Muscle of arm (tissue), 14 donors: ENCODE results near the gene TMEM267. TPM values are rescaled to one million over a fixed set of nuclear protein-coding genes. Genes with fewer than 3 reads are reported as not detected.
"Not testable (repeated sequence)": the region's sequence is repeated elsewhere in the genome, so short reads cannot be mapped to it uniquely, and the experiment has no call there.

Experiments used
- DNase-seq: peaks from one replicate; pipeline ENCODE4 v3.0.0-alpha.2; 2013
- long read RNA-seq, 11 donors: transcript quantifications; one replicate each; lab custom pipeline, GENCODE V29; 2026
- polyA plus RNA-seq, 12 donors: library from polyadenylated mRNA; unstranded; fragments of 120-200 nt; gene quantifications; one replicate each; pipeline ENCODE4 v1.2.1, GENCODE V29; 2013; ENCODE audit not compliant: insufficient read length in 12 of 12

Gene TMEM267, protein sequence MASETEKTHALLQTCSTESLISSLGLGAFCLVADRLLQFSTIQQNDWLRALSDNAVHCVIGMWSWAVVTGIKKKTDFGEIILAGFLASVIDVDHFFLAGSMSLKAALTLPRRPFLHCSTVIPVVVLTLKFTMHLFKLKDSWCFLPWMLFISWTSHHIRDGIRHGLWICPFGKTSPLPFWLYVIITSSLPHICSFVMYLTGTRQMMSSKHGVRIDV
- polyA plus RNA-seq: 10 to 100 TPM in 5 of 12 donors, 1 to 10 TPM in 6, not detected in 1; 6.6 to 14.5 (median 9.6) TPM
- long read RNA-seq, donor 1, partial matches to known transcripts: 0 of 4 reads
- long read RNA-seq, donor 1, other reads (novel, unspliced or antisense): 0 of 4 reads
- long read RNA-seq, donor 2, transcript TMEM267-201 (3 exons, 2,338 nt): major isoform, 7 of 7 reads
- long read RNA-seq, donor 2, partial matches to known transcripts: 0 of 7 reads
- long read RNA-seq, donor 2, other reads (novel, unspliced or antisense): 0 of 7 reads
- long read RNA-seq, donor 3: 0 reads
- long read RNA-seq, donor 4, partial matches to known transcripts: 0 of 2 reads
- long read RNA-seq, donor 4, other reads (novel, unspliced or antisense): 0 of 2 reads
- long read RNA-seq, donor 5, transcript TMEM267-201 (3 exons, 2,338 nt): major isoform, 10 of 10 reads
- long read RNA-seq, donor 5, partial matches to known transcripts: 0 of 10 reads
- long read RNA-seq, donor 5, other reads (novel, unspliced or antisense): 0 of 10 reads
- long read RNA-seq, donor 6, partial matches to known transcripts: 0 of 2 reads
- long read RNA-seq, donor 6, other reads (novel, unspliced or antisense): 0 of 2 reads
- long read RNA-seq, donor 7: 0 reads
- long read RNA-seq, donor 8, partial matches to known transcripts: 0 of 3 reads
- long read RNA-seq, donor 8, other reads (novel, unspliced or antisense): 0 of 3 reads
- long read RNA-seq, donor 9, partial matches to known transcripts: 0 of 1 reads
- long read RNA-seq, donor 9, other reads (novel, unspliced or antisense): 0 of 1 reads
- long read RNA-seq, donor 10, partial matches to known transcripts: 0 of 3 reads
- long read RNA-seq, donor 10, other reads (novel, unspliced or antisense): 0 of 3 reads
- long read RNA-seq, donor 11, transcript TMEM267-201 (3 exons, 2,338 nt): major isoform, 10 of 11 reads
- long read RNA-seq, donor 11, partial matches to known transcripts: 0 of 11 reads
- long read RNA-seq, donor 11, other reads (novel, unspliced or antisense): 0 of 11 reads

DNA sequence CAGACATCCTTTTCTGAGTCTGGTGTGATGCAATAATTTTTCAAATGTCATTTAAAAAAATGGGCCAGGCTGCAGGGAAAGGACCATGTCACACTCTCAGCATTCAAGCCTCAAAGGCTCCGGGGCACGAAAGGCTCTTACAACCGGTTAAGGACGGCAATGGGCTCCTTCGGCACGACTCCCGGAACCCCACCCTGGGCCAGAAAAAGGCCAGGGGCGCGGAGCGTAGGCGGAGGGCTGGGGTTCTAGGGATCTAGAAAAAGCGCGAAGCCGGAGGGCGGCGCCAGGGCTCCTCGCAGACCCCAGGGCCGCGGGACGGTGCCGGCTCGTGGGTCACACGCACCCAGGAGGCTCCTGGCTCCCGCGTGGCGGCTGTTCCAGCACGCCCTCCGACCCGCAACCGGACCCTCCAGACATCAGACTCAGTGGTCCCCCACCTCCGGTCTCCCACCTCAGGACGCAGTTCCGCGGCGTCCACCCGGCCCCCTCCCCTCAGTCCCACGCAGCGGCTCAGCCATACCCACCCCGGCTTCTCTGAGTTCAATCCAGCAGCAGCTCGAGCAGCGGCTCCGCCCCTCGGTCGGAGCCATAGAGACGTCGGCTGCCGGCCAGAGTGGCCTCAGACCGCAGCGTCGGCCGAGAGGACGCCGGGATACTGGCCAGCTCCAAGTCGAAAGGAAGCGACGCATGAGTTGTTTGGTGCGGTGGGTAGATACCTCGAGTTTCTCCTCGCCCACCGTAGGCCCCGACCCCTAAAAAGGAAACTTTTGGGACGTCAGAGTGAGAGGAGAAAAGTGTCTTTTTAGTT is at the start of gene TMEM267:
TMEM267 (minus strand) TSS at position 568 of the 808 bp plus-strand sequence. CDS start 29,896 bp downstream, outside the sequence.
- peak; percentile 97 for DNase-seq

DNA sequence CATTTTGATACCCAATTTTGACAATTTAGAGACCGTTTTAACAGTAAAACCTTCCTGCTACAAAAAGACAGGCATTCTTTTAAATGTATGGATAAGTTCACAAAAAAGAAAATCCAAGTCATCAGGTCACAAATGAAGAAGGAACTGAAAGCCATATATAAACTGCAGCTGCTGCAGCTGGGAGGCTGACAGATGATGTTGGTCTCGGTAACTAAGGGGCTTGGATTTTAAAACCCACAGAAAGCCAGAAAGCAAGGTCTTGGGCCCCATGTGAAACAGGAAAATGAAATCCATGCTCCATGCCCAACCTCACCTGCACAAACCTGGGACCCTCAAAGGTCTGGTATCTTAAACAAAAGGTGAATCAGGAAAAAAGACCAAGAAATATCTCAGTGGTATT is 47.0 kb upstream of the TMEM267 start:
- DNase-seq: no peak

DNA sequence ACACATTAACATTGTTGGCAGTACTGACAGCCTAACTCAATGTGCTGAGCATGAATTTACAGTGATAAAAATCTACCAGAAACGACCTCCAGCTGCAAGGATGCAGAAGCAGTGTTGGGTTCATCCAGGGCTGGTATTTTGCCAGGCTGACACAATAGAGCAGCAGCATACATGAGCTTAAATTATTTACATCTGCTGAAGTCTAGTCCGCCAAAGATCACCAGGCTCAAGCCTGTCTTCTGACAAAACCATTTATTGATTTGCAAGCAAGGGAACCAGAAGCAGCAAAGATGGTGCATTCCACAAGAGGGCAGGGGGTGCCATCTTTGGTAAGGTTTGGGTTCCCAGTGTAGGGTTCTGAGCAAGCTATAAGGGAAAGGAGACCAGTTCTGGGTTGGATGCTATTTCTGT is 40.0 kb upstream of the TMEM267 start:
- peak; percentile 20 for DNase-seq

DNA sequence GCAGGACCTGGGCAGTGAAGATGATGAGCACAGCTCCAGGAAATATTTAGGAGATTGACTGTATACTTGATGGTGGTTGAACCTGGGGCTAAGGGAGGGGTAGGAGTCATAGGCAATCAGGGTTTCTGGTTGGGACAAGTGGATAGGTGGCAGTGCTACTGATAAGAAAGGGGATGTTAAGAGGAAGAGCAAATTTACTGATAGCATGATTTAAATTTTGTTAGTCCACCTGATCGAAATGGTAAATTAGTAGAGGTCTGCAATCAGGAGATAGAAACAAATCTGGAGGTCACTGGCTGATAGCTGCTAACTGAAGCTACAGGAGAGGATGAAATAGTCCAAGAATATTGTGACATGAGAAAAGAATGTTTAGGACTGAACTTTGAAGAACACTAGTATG is 37.0 kb upstream of the TMEM267 start:
- no peak for DNase-seq

DNA sequence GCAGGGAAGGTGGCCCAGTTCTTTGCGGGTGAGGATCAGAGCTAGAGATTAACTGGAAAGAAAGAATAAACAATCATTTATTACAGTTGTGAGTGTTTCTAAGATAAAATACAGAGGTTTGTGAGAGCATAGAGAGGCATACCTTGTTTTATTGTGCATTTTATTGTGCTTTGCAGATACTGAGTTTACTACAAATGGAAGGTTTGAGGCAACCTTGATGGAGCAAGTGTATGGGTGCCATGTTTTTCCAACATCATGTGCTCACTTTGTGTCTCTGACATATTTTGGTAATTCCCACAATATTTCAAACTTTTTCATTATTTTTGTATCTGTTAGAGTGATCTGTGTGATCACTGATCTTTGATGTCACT is 32.0 kb upstream of the TMEM267 start:
- no peak for DNase-seq

DNA sequence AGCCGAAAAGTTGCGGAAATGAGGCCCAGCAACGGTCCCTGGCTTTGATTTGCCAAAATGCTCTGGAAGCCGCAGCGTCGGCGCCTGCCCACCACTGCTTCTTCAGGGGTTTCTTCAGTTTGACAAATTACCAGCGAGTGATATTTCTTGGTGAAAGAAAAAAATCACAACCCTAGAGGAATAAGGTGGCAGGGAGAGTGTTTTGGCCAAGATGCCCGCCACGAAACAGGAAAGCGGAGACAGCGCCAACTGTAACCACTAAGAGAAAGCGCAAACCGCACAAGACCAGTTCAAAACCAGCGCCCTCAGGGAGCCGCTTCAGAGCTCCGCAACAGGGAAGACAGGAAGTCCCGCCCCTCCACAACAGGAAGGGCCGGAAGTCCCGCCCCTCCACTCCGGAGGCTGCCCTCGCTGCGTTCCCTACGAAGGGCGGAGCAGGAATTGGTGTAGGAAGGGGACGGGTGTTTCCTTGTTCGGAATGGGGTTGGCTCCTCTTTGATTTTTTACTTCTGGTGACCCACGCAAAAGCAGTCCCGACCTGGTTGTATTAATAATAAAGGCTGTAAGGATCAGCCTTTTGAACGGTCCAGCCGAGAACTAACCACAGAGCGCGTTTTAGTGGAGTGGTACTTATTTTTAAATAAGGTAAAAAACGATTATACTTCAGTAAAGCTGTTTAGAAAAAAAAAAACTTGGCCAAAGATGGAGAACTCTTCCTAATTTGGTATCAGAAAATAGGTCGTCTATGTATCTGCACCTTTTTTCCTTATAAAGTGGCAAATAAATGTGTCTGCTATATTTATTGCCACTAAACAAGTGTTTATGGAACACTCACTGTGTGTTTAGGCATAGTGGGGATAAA is 31.4 kb upstream of the TMEM267 start, which contains the start of gene C5orf34:
C5orf34 (minus strand) TSS at position 333 of the 862 bp plus-strand sequence. CDS start 5,809 bp downstream, outside the sequence.
- peak; percentile 97 for DNase-seq

DNA sequence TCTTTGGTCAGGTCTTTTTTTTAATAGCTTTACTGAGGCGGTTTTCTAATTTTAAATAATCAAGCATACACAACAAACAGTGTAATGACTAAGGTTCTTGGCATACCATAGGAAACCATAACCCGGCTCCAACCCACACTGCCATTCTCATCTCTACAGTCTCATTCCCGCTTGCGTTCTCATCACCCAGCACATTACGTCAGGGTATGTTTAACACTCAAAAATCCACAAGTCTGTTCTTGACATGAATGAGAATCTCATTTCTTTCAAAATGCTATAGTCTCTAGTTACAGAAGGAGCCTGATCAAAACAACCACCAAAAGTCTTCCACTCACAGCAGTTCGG is 30.8 kb upstream of the TMEM267 start:
- DNase-seq: no peak

DNA sequence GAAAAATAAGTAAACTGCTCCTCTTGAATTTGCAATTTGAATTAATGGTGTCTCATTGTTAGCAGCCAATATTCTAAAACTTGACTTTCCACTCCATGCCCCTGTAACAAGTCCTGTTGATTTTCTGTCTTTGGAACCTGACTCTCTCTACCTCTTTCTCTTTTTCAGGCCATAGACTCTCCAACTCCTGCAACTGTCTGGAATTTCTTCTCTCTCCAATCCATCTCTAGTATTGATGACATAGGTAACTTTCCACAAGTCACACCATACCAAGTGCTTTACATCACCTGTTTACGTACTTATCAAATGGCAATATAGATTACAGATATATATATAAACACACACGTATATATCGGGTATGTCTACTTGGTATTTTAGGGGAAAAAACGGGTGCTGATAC is 30.4 kb upstream of the TMEM267 start:
- no peak for DNase-seq

DNA sequence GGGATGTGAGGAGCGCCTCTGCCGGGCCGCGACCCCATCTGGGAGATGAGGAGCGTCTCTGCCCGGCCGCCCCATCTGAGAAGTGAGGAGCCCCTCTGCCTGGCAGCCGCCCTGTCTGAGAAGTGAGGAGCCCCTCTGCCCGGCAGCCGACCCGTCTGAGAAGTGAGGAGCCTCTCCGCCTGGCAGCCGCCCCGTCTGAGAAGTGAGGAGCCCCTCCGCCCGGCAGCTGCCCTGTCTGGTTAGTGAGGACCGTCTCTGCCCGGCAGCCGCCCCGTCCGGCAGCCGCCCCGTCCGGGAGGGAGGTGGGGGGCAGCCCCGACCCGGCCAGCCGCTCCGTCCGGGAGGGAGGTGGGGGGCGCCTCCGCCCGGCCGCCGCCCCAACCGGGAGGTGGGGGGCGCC is 27.4 kb upstream of the TMEM267 start:
- not testable (repeated sequence) for DNase-seq

DNA sequence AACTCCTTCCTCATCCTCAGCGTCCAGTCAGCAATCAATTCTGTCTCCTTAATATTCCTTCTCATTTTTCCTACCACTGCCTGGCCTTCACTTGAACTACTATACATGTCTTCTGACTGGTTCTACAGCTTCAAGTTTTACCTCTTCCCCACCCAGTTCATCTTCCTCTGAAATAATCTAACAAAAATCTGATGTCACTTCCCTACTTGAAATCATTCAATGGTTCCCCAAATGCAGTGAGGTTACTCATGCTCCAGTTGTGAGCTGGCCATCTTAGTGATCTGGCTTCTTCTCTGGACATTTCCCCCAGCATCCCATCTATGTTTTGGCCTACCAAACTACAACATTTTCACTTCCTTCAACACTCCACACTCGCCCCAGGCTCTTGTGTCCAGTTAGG is 14.9 kb upstream of the TMEM267 start:
- no peak for DNase-seq

DNA sequence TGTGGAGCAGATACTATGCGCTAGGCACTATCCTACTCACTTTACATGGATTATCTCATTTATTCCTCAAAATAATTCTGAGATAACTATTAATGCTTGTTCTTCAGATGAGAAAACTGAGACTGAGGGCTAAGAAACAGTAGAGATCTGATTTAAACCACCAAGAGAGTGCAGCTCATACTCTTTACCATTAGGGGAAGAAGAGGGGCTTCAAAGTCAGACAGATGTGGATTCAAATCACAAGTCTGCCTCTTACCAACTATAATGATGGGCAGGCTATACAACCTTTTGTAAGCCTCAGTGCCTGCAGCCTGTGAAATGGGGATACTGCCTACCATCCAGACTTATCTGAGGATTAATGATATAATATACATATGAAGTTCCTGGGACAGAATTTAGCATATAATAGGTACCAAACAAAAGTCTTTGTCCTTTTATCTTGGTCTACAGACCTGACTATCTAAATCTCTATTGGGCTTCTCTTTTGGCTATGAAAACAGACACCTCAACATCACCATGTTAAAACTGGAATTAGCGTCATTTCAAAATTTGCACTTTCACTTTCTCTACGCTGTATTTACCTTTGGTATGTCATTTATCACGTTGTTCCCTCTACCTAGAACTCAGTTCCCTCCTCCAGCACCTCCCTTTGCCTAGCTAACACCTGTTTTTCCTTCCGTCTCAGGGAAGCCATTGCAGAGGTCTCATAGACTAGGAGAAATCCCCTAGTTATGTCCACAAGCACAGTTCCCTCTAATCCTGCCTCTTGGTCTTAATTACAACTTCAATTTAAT is 13.8 kb upstream of the TMEM267 start:
- no peak for DNase-seq

DNA sequence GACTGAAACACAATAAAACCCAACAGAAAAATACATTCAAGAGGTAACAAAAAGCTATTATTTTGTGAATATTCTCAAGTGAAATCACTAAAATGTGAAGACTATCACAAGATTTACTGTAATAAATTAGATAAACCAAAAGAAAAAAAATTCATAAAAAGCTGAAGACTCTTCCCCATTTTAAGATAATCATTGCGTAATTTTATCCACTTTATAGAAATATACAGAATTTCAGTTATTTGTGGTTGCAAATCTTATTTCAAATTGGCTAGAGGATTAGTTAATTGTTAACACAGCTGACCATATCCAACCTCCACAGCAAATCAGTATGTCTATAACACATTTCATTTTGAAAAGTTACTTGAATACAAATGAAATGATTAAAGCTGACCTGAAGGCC is 7.7 kb upstream of the TMEM267 start:
- no peak for DNase-seq

DNA sequence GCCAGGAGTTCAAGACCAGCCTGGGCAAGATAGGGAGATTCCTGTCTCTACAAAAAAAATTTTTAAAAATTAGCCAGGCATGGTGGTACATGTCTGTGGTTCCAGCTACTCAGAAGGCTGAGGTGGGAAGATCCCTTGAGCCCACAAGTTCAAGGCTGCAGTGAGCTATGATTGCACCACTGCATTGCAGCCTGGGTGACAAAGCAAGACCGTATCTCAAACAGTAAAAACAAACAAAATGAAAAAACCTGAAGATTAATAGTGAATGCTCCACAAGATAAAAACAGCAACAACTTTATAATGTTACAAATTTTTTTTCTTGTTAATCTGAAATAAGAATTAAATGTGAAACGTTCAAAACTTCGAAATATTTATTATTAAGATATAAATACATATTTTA is 2.7 kb upstream of the TMEM267 start:
- no peak for DNase-seq

DNA sequence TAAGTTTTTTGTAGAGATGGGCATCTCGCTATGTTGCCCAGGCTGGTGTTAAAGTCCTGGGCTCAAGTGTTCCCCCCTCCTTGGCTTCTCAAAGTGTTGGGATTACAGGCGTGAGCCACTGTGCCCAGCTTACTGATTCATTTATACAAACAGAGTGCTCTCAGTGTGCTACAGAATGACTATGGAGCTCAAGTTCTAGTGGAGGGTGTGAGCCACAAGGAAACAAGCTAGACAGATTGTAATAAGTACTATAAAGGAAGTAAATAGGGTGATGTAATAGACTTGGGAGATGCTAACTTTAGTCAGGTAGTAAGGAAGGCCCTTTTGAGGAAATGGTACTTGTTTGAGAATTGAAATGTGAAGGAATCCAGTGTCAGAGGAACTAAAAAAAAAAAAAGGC is 1.7 kb upstream of the TMEM267 start:
- DNase-seq: no peak

DNA sequence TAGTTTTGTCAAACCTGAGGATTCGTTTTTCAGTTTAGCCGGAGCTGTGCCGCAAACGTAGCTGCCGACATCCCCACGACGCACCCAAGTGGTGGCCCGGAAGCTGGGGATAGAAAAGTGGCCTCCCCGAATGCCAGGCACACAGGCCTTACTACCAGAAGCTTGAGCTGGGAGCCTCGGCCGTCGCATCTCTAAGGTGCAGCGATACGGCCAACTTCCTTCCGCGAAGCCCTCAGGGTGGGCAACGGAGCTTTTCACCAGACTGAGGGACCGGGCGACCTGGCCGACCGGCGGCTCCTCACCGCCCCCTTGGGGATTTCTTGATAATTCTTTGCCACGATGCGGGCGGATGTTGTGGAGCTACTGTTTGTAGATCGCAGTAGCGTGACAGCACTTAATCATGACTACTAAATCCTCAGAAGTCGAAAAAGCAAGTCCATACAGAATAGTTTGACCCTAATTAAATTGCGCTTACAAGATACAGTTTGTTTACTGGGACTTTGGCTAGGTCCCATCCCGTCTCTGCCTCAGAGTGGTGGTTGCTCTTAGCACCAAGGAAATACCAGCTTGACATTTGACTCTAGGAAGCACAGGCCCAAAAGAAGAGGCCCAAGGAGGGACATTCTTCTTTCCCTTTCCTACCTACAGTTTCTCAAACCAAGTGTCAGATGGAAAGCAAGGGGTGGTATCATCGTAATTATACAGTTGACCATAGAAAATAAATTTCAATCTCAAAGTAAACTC is 613 bp upstream of the TMEM267 start:
- DNase-seq: peak; percentile 83

DNA sequence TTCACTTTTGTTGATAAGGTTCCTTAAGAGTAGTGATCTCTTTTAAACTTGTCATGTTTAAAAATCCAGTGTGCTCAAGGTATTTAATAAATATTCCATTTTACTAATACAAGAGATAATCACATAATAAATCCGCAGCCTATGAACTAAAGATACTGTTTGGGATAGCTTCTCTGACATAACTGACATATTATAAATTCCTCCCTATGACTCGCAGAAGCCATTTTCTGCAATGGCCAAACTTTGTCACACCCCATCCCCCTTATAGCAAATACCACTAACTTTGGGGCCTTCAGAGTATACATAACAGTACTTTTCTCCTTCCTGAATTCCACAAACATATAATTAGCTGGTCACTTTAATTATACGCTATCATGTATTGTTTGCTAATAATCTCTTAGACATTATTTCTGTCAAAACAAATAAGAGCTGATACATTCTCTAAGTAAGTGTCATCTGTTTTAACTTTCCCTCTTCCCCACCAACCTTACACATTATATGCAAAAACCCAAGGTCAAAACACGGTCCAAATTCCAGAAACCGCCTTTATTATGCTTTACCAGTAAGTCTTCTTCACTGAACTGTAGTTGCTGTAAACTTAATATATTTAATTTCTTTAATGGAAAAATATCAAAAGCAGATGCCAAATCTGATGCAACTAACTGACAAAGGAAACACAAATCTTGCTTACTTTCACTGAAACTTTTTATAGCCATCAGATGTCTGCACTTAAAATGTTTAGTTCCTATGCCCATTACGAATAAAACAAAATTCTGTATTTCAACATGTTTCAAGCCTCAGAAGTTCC is 971 bp downstream of the TMEM267 start:
- DNase-seq: peak; percentile 6

DNA sequence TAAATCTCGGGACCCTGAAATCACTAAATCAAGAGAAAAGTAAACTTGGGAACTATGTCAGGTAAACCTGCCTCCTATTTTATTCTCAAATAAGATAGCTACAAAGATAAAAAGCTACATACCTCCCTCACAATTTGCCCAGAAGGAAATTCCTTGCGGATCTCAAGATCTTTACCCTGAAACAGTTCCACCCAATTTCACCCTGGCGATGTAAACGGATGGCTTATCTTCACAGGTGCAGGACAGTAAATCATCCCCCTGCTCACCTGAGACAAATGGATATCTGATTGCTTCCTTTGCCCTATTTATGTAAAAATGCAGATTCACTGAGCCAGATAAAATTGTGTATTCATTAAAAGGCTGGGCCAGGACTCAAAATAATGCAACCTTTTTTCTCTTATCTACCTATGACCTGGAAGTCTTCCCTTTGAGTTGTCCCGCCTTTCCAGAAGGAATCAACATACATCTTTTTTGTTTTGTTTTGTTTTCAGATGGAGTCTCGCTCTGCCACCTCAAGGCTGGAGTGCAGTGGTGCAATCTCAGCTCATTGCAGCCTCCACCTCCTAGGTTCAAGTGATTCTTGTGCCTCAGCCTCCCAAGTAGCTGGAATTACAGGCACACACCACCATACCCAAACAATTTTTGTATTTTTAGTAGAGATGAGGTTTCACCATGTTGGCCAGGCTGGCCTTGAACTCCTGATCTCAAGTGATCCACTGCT is 13.8 kb downstream of the TMEM267 start:
- DNase-seq: no peak
